Measurements from ENCODE around the gene MBTPS2. TPM values are rescaled to one million over a fixed set of nuclear protein-coding genes. Genes with fewer than 3 reads are reported as not detected.
"Not testable (repeated sequence)": the region's sequence is repeated elsewhere in the genome, so short reads cannot be mapped to it uniquely, and the experiment has no call there.

Gene MBTPS2
- total and polyA plus RNA-seq, 7 experiments from 2014 or later, result 4.6 to 9.9 (median 7.0) TPM

GRCh38 chrX:21806691-21807090 lies 32.7 kb upstream of the MBTPS2 start:
- intact Hi-C loops (cut with micrococcal nuclease), result no loop called here
- no peak overlapping the region for H3K27ac ChIP-seq (ENCODE audit: low read depth, low read length)
- no peak for DNase-seq
- Mint-ChIP-seq H3K4me3 (no peak overlapping the region), H3K27ac (no peak overlapping the region), H3K9me3 (peaks cover 0 to 3% (median 0%) of the 10 kb centered on the region in 11 donors), H3K4me1 (no peaks in the 10 kb centered on the region), H3K27me3 (peaks cover 0 to 5% (median 0%) of the 10 kb centered on the region in 5 donors), H3K36me3 (no peaks in the 10 kb centered on the region)
- ChIA-PET CTCF (interaction anchor here (0.6 kb wide), 1 partner anchor 265 kb away, joined by 3 read pairs; no protein-coding TSS in a partner anchor), POLR2A (no interaction called here)
- H3K36me3 ChIP-seq (ENCODE audit: control insufficient read depth in 2 of 3, insufficient read depth in 3 of 3, low read length in 3 of 3), result no peaks in the 10 kb centered on the region
- H3K9me3 ChIP-seq (ENCODE audit: control insufficient read depth in 2 of 3, low read length in 3 of 3), result no peaks in the 10 kb centered on the region
- H3K27me3 ChIP-seq (ENCODE audit: control insufficient read depth in 2 of 2, insufficient read depth in 2 of 2, low read length in 2 of 2), result no peaks in the 10 kb centered on the region
- no peak overlapping the region for H3K4me3 ChIP-seq (ENCODE audit: low read length)
- ATAC-seq, result no peak
- no peaks in the 10 kb centered on the region for H3K4me1 ChIP-seq (ENCODE audit: control insufficient read depth in 2 of 2, insufficient read depth in 2 of 2, low read length in 2 of 2)

- H3K27me3 Mint-ChIP-seq, result peaks cover 0 to 5% (median 0%) of the 10 kb centered on the region in 5 donors
- Histone ChIP-seq H3K36me3 (ENCODE audit: control insufficient read depth in 2 of 3, insufficient read depth in 3 of 3, low read length in 3 of 3) (no peaks in the 10 kb centered on the region), H3K9me3 (ENCODE audit: control insufficient read depth in 2 of 3, low read length in 3 of 3) (no peaks in the 10 kb centered on the region), H3K4me1 (ENCODE audit: control insufficient read depth in 2 of 2, insufficient read depth in 2 of 2, low read length in 2 of 2) (no peaks in the 10 kb centered on the region), H3K27me3 (ENCODE audit: control insufficient read depth in 2 of 2, insufficient read depth in 2 of 2, low read length in 2 of 2) (no peaks in the 10 kb centered on the region), H3K4me3 (ENCODE audit: low read length) (no peak overlapping the region), H3K27ac (ENCODE audit: low read depth, low read length) (no peak overlapping the region)
- no peak for ATAC-seq
- ChIA-PET CTCF (no interaction called here), POLR2A (no interaction called here)
- no peak overlapping the region for H3K4me3 Mint-ChIP-seq
- H3K9me3 Mint-ChIP-seq, result peaks cover 0 to 6% (median 0%) of the 10 kb centered on the region in 11 donors
- H3K4me1 Mint-ChIP-seq, result no peaks in the 10 kb centered on the region
- DNase-seq, result no peak
- no peak overlapping the region for H3K27ac Mint-ChIP-seq
- intact Hi-C loops (cut with micrococcal nuclease), result no loop called here
- H3K36me3 Mint-ChIP-seq, result no peaks in the 10 kb centered on the region
Measured at GRCh38 chrX:21811832-21812231, 27.6 kb upstream of the MBTPS2 start.

GRCh38 chrX:21812628-21813027 lies 26.8 kb upstream of the MBTPS2 start:
- H3K36me3 Mint-ChIP-seq, result no peaks in the 10 kb centered on the region
- peaks cover 0 to 6% (median 0%) of the 10 kb centered on the region in 11 donors for H3K9me3 Mint-ChIP-seq
- no peaks in the 10 kb centered on the region for H3K4me1 Mint-ChIP-seq
- no peak for DNase-seq
- intact Hi-C loops (cut with micrococcal nuclease), result no loop called here
- Histone ChIP-seq H3K4me3 (ENCODE audit: low read length) (no peak overlapping the region), H3K4me1 (ENCODE audit: control insufficient read depth in 2 of 2, insufficient read depth in 2 of 2, low read length in 2 of 2) (no peaks in the 10 kb centered on the region), H3K36me3 (ENCODE audit: control insufficient read depth in 2 of 3, insufficient read depth in 3 of 3, low read length in 3 of 3) (no peaks in the 10 kb centered on the region), H3K9me3 (ENCODE audit: control insufficient read depth in 2 of 3, low read length in 3 of 3) (no peaks in the 10 kb centered on the region), H3K27ac (ENCODE audit: low read depth, low read length) (no peak overlapping the region), H3K27me3 (ENCODE audit: control insufficient read depth in 2 of 2, insufficient read depth in 2 of 2, low read length in 2 of 2) (no peaks in the 10 kb centered on the region)
- H3K4me3 Mint-ChIP-seq, result no peak overlapping the region
- no peak for ATAC-seq
- H3K27ac Mint-ChIP-seq, result no peak overlapping the region
- ChIA-PET POLR2A (no interaction called here), CTCF (no interaction called here)
- H3K27me3 Mint-ChIP-seq, result peaks cover 0 to 4% (median 0%) of the 10 kb centered on the region in 5 donors

- POLR2A ChIA-PET, result no interaction called here
- no peaks in the 10 kb centered on the region for H3K36me3 ChIP-seq (ENCODE audit: control insufficient read depth in 2 of 3, insufficient read depth in 3 of 3, low read length in 3 of 3)
Measured at GRCh38 chrX:21813612-21814368, 25.6 kb upstream of the MBTPS2 start.

GRCh38 chrX:21816136-21816535 lies 23.3 kb upstream of the MBTPS2 start:
- Mint-ChIP-seq H3K4me3 (no peak overlapping the region), H3K36me3 (no peaks in the 10 kb centered on the region), H3K27me3 (no peaks in the 10 kb centered on the region), H3K9me3 (peaks cover 0 to 6% (median 0%) of the 10 kb centered on the region in 11 donors), H3K4me1 (no peaks in the 10 kb centered on the region), H3K27ac (no peak overlapping the region)
- Histone ChIP-seq H3K9me3 (ENCODE audit: control insufficient read depth in 2 of 3, low read length in 3 of 3) (no peaks in the 10 kb centered on the region), H3K4me1 (ENCODE audit: control insufficient read depth in 2 of 2, insufficient read depth in 2 of 2, low read length in 2 of 2) (no peaks in the 10 kb centered on the region), H3K4me3 (ENCODE audit: low read length) (no peak overlapping the region), H3K27ac (ENCODE audit: low read depth, low read length) (no peak overlapping the region), H3K27me3 (ENCODE audit: control insufficient read depth in 2 of 2, insufficient read depth in 2 of 2, low read length in 2 of 2) (no peaks in the 10 kb centered on the region), H3K36me3 (ENCODE audit: control insufficient read depth in 2 of 3, insufficient read depth in 3 of 3, low read length in 3 of 3) (no peaks in the 10 kb centered on the region)
- CTCF ChIA-PET, result no interaction called here
- ATAC-seq (no peak), DNase-seq (no peak)
- POLR2A ChIA-PET, result no interaction called here
- intact Hi-C loops (cut with micrococcal nuclease), result no loop called here

More at GRCh38 chrX:21813612-21814368, 25.6 kb upstream of the MBTPS2 start:
- Histone ChIP-seq H3K9me3 (ENCODE audit: control insufficient read depth in 2 of 3, low read length in 3 of 3) (no peaks in the 10 kb centered on the region), H3K27me3 (ENCODE audit: control insufficient read depth in 2 of 2, insufficient read depth in 2 of 2, low read length in 2 of 2) (no peaks in the 10 kb centered on the region), H3K4me3 (ENCODE audit: low read length) (no peak overlapping the region), H3K4me1 (ENCODE audit: control insufficient read depth in 2 of 2, insufficient read depth in 2 of 2, low read length in 2 of 2) (no peaks in the 10 kb centered on the region), H3K27ac (ENCODE audit: low read depth, low read length) (no peak overlapping the region)
- Mint-ChIP-seq H3K36me3 (no peaks in the 10 kb centered on the region), H3K9me3 (peaks cover 0 to 6% (median 0%) of the 10 kb centered on the region in 11 donors), H3K4me1 (no peaks in the 10 kb centered on the region), H3K27ac (no peak overlapping the region), H3K4me3 (no peak overlapping the region), H3K27me3 (no peaks in the 10 kb centered on the region)
- intact Hi-C loops (cut with micrococcal nuclease), result no loop called here
- ATAC-seq (no peak), DNase-seq (no peak)
- CTCF ChIA-PET, result no interaction called here

GRCh38 chrX:21820170-21820569 lies 19.2 kb upstream of the MBTPS2 start:
- CTCF ChIA-PET; H3K27ac ChIP-seq (ENCODE audit: low read depth, low read length); H3K4me3 ChIP-seq (ENCODE audit: low read length); DNase-seq; ATAC-seq; H3K4me1 Mint-ChIP-seq; intact Hi-C loops (cut with micrococcal nuclease); H3K4me3 Mint-ChIP-seq; H3K9me3 Mint-ChIP-seq; H3K27me3 ChIP-seq (ENCODE audit: control insufficient read depth in 2 of 2, insufficient read depth in 2 of 2, low read length in 2 of 2); POLR2A ChIA-PET; H3K27me3 Mint-ChIP-seq; H3K4me1 ChIP-seq (ENCODE audit: control insufficient read depth in 2 of 2, insufficient read depth in 2 of 2, low read length in 2 of 2); H3K36me3 ChIP-seq (ENCODE audit: control insufficient read depth in 2 of 3, insufficient read depth in 3 of 3, low read length in 3 of 3); H3K36me3 Mint-ChIP-seq; H3K9me3 ChIP-seq (ENCODE audit: control insufficient read depth in 2 of 3, low read length in 3 of 3): not testable (repeated sequence)
- H3K27ac Mint-ChIP-seq, result peak overlapping the region in 1 of 9 donors; percentile 36

GRCh38 chrX:21821875-21822274 lies 17.5 kb upstream of the MBTPS2 start:
- ChIA-PET CTCF (no interaction called here), POLR2A (no interaction called here)
- Mint-ChIP-seq H3K36me3 (no peaks in the 10 kb centered on the region), H3K27me3 (no peaks in the 10 kb centered on the region), H3K4me1 (no peaks in the 10 kb centered on the region), H3K4me3 (no peak overlapping the region), H3K9me3 (no peaks in the 10 kb centered on the region), H3K27ac (no peak overlapping the region)
- no peaks in the 10 kb centered on the region for H3K4me1 ChIP-seq (ENCODE audit: control insufficient read depth in 2 of 2, insufficient read depth in 2 of 2, low read length in 2 of 2)
- intact Hi-C loops (cut with micrococcal nuclease), result no loop called here
- no peak for ATAC-seq
- H3K27me3 ChIP-seq (ENCODE audit: control insufficient read depth in 2 of 2, insufficient read depth in 2 of 2, low read length in 2 of 2), result no peaks in the 10 kb centered on the region
- H3K4me3 ChIP-seq (ENCODE audit: low read length), result no peak overlapping the region
- no peak overlapping the region for H3K27ac ChIP-seq (ENCODE audit: low read depth, low read length)
- no peak for DNase-seq
- H3K9me3 ChIP-seq (ENCODE audit: control insufficient read depth in 2 of 3, low read length in 3 of 3), result no peaks in the 10 kb centered on the region
- H3K36me3 ChIP-seq (ENCODE audit: control insufficient read depth in 2 of 3, insufficient read depth in 3 of 3, low read length in 3 of 3), result no peaks in the 10 kb centered on the region

Data from naive thymus-derived CD4-positive, alpha-beta T cell (primary cell).